SK-N-MC (cell line): Measurements from ENCODE around the gene DCUN1D4.

ENCODE experiments used
- EZH2 ChIP-seq: fragments of 200-600 bp; sonication (generic); IDR thresholded peaks from one replicate; pipeline ENCODE4 v1.6.1; 2017; ENCODE audit warnings: antibody characterized with exemption
- POLR2AphosphoS5 ChIP-seq: IDR thresholded peaks from 2 replicates; pipeline ENCODE4 v1.6.1; 2012; ENCODE audit warnings: mild to moderate bottlenecking, low read depth, low read length, borderline replicate concordance

DNA sequence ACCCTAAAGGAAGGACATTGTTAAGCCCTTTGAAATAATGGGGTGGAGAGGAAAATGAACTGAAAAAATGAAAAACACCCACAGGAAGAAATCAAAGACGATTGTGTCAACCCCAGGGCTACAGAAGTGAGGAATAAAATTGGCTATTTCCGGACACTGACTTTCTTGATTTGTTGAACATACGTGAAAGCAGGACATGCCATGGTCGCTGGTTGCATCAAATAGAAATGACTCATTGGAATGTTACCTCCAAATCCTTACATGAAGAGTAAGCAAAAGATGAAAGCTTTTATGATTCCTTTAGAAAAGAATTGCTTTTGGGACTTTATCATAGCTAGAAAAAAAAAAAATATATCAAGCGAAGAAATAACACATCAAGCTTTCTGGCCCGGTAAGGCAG, 75.3 kb downstream of the DCUN1D4 start:
- no peak for TF ChIP-seq EZH2
- TF ChIP-seq POLR2AphosphoS5: no peak
